GM19328 (cell line): ENCODE results near the gene PPP2R5C.

ENCODE experiments used
- ATAC-seq: cut with Tn5 transposase; IDR thresholded peaks from one replicate; pipeline ENCODE4 v1.9.1; 2021; ENCODE audit warnings: mild to moderate bottlenecking, moderate library complexity; ENCODE audit not compliant: unreplicated experiment

PPP2R5C gene

GRCh38 chr14:101909371-101910096 is 148.0 kb downstream of the PPP2R5C start:
- ATAC-seq, result no peak

- ATAC-seq, result no peak
These were observed 151.3 kb downstream of the PPP2R5C start for GRCh38 chr14:101912841-101913240.

- no peak for ATAC-seq
These were observed 152.6 kb downstream of the PPP2R5C start for GRCh38 chr14:101914083-101914482.

- ATAC-seq, result no peak
These were observed 154.6 kb downstream of the PPP2R5C start for GRCh38 chr14:101915871-101916815.

GRCh38 chr14:101916816-101917412 is 155.4 kb downstream of the PPP2R5C start:
- ATAC-seq, result no peak

- ATAC-seq, result no peak
These were observed 156.0 kb downstream of the PPP2R5C start for GRCh38 chr14:101917413-101918017.

- no peak for ATAC-seq
These were observed 156.8 kb downstream of the PPP2R5C start for GRCh38 chr14:101918065-101918989.

GRCh38 chr14:101920271-101920670 is 158.8 kb downstream of the PPP2R5C start:
- no peak for ATAC-seq

- no peak for ATAC-seq
These were observed 161.4 kb downstream of the PPP2R5C start for GRCh38 chr14:101922866-101923265.

GRCh38 chr14:101925152-101925551 is 163.6 kb downstream of the PPP2R5C start:
- no peak for ATAC-seq

- ATAC-seq, result no peak
These were observed 164.6 kb downstream of the PPP2R5C start for GRCh38 chr14:101926085-101926484.

- no peak for ATAC-seq
These were observed 165.1 kb downstream of the PPP2R5C start for GRCh38 chr14:101926620-101927019.

- no peak for ATAC-seq
These were observed 166.3 kb downstream of the PPP2R5C start for GRCh38 chr14:101927859-101928258.

GRCh38 chr14:101928415-101928841 is 166.9 kb downstream of the PPP2R5C start:
- ATAC-seq, result no peak

- ATAC-seq, result no peak
These were observed 167.6 kb downstream of the PPP2R5C start for GRCh38 chr14:101929096-101929495.

- no peak for ATAC-seq
These were observed 168.4 kb downstream of the PPP2R5C start for GRCh38 chr14:101929946-101930345.

GRCh38 chr14:101932673-101933072 is 171.2 kb downstream of the PPP2R5C start:
- ATAC-seq, result no peak

- no peak for ATAC-seq
These were observed 171.7 kb downstream of the PPP2R5C start for GRCh38 chr14:101933209-101933608.

- no peak for ATAC-seq
These were observed 173.2 kb downstream of the PPP2R5C start for GRCh38 chr14:101934601-101935150.
